ENCODE data around the gene SF3B2. TPM values are rescaled to one million over a fixed set of nuclear protein-coding genes. Genes with fewer than 3 reads are reported as not detected.

Gene SF3B2
- total RNA-seq, 2 donors from 2014 or later = 112 to 255 TPM

- Histone ChIP-seq H3K27me3 (no peaks in the 10 kb centered on the region), H3K27ac (no peak overlapping the region), H3K9me3 (no peaks in the 10 kb centered on the region), H3K36me3 (replicated peaks in 1 of 2; ENCODE audit: insufficient read depth in 1 of 2, low read depth in 2 of 2) (no peaks in the 10 kb centered on the region), H3K4me3 (no peak overlapping the region), H3K4me1 (peaks cover 26% of the 10 kb centered on the region)
- 94 to 95% methylated on average over 80 to 81 of the region's 88 CpGs for WGBS, 2 donors
- DNase-seq (no peak), ATAC-seq (no peak)
- intact Hi-C loops (cut with DNase I) = no loop called here
- TF ChIP-seq, protein P1, sequence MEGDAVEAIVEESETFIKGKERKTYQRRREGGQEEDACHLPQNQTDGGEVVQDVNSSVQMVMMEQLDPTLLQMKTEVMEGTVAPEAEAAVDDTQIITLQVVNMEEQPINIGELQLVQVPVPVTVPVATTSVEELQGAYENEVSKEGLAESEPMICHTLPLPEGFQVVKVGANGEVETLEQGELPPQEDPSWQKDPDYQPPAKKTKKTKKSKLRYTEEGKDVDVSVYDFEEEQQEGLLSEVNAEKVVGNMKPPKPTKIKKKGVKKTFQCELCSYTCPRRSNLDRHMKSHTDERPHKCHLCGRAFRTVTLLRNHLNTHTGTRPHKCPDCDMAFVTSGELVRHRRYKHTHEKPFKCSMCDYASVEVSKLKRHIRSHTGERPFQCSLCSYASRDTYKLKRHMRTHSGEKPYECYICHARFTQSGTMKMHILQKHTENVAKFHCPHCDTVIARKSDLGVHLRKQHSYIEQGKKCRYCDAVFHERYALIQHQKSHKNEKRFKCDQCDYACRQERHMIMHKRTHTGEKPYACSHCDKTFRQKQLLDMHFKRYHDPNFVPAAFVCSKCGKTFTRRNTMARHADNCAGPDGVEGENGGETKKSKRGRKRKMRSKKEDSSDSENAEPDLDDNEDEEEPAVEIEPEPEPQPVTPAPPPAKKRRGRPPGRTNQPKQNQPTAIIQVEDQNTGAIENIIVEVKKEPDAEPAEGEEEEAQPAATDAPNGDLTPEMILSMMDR (IDR thresholded peaks at IDR 0.05) = no peak
- no peak for TF ChIP-seq POLR2A (IDR thresholded peaks at IDR 0.05)
Observed at GRCh38 chr11:66042996-66043906, 8.9 kb upstream of the SF3B2 start.

DNA sequence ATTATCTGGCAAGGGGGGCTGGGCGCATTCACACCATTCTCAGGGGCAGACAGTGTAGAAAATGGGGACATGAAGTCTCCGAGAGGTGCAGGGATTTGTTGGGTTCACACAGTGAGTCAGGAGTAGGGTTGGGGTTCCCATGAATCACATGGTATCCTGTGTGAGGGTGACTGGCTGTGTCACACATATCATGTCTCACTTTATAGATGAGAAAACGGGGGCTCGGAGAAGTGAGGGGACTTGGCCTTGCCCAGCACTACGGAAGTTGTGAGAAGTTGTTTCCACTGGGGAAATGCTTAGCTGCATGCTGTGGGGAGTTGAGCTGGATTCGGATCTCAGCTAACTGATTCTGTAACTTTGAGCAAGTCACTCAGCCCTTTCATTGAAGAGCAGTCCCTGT is 7.4 kb upstream of the SF3B2 start:
- H3K4me1 ChIP-seq = peaks cover 32% of the 10 kb centered on the region
- peak; percentile 6 for ATAC-seq

DNA sequence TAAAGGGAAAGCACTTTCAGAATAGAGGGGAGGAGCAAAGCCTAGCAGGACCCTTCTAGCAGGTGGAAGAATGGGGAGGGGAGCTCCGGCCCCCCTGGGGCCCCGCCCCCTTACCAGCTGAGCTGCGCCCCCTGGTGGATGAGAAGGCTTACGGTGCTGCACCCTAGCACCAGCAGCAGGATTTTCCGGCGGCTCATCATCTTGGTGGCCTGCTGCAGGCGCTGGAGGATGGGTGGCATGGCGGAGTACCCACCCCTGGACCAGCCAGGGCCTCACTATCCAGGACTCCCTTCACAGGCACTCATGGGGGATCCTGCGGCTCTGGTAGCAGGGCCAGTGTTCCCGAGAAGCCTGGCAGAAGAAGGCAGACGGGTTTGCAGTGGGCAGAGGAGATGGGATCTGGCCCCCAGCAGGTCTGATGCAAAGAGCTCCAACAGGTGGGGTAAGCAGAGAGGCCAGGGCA is 7.0 kb upstream of the SF3B2 start:
- H3K36me3 ChIP-seq (replicated peaks in 1 of 2; ENCODE audit: insufficient read depth in 1 of 2, low read depth in 2 of 2) = no peaks in the 10 kb centered on the region
- intact Hi-C loops (cut with DNase I) = no loop called here
- H3K27me3 ChIP-seq = no peaks in the 10 kb centered on the region
- WGBS, 2 donors = 19% methylated on average over 11 of the region's 11 CpGs; no CpG with 5 or more reads in 1 of the 2 donors
- DNase-seq (peak; percentile 77 to 83 (median 78)), ATAC-seq (peak; percentile 82)
- no peak overlapping the region for H3K4me3 ChIP-seq
- peaks cover 28% of the 10 kb centered on the region for H3K4me1 ChIP-seq
- no peak for TF ChIP-seq POLR2A (IDR thresholded peaks at IDR 0.05)
- TF ChIP-seq, protein P1 (IDR thresholded peaks at IDR 0.05) = peak; percentile 82 to 93 (median 87)
- H3K27ac ChIP-seq = no peak overlapping the region
- H3K9me3 ChIP-seq = no peaks in the 10 kb centered on the region

More for the DNA sequence above, 7.4 kb upstream of the SF3B2 start:
- 32 to 52% methylated on average over 6 of the region's 6 CpGs for WGBS, 2 donors
- intact Hi-C loops (cut with DNase I) = no loop called here
- no peak for DNase-seq
- TF ChIP-seq POLR2A (IDR thresholded peaks at IDR 0.05) = no peak
- TF ChIP-seq, protein P1 (IDR thresholded peaks at IDR 0.05) = no peak
- H3K4me3 ChIP-seq = no peak overlapping the region
- H3K27ac ChIP-seq = no peak overlapping the region
- no peaks in the 10 kb centered on the region for H3K27me3 ChIP-seq
- H3K36me3 ChIP-seq (replicated peaks in 1 of 2; ENCODE audit: insufficient read depth in 1 of 2, low read depth in 2 of 2) = no peaks in the 10 kb centered on the region
- H3K9me3 ChIP-seq = no peaks in the 10 kb centered on the region

- DNase-seq = no peak
- intact Hi-C loops (cut with DNase I) = no loop called here
- H3K27ac ChIP-seq = peak overlapping the region in 3 of 4 donors; percentile 34 to 46 (median 44)
Observed at GRCh38 chr11:66046901-66047300, 5.3 kb upstream of the SF3B2 start.

More at GRCh38 chr11:66046901-66047300, 5.3 kb upstream of the SF3B2 start:
- Histone ChIP-seq H3K4me1 (peaks cover 37% of the 10 kb centered on the region), H3K4me3 (no peak overlapping the region), H3K27me3 (no peaks in the 10 kb centered on the region), H3K36me3 (replicated peaks in 1 of 2; ENCODE audit: insufficient read depth in 1 of 2, low read depth in 2 of 2) (no peaks in the 10 kb centered on the region), H3K9me3 (no peaks in the 10 kb centered on the region)
- no peak for ATAC-seq
- TF ChIP-seq, protein P1 (IDR thresholded peaks at IDR 0.05) = no peak
- TF ChIP-seq POLR2A (IDR thresholded peaks at IDR 0.05) = no peak
- 88 to 93% methylated on average over 3 of the region's 3 CpGs for WGBS, 2 donors

Data from body of pancreas (tissue), 4 donors.